ENCODE results near the gene PHYH.

PHYH gene

DNA sequence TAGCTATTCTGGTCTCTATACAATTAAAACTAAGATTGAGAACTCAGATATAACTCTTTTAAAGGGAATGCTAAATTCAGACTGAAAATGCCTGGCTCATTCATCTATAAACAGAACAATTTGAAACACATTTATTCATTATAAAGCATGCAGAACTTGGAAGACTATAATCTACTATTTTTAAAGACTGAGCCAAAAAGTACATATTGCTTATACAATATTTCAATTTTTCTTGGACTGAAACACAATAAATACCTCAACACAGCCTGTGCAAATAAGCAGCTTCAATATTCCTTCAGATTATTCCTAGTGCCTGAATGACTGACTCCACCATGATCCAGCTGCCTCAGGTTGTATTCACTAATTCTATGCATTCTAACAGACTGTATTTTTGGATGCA, 15.5 kb upstream of the PHYH start:
- H3K14ac ChIP-seq (ENCODE audit: low read length in 2 of 2): no peak overlapping the region
- H3K23ac ChIP-seq (ENCODE audit: low read length in 2 of 2): no peak overlapping the region
- H2BK12ac ChIP-seq (ENCODE audit: low read length in 2 of 2): no peak overlapping the region
- H3K36me3 ChIP-seq (ENCODE audit: control insufficient read depth in 1 of 2, insufficient read depth in 2 of 2, low read depth in 1 of 2, low read length in 2 of 2): peaks cover 7 to 14% of the 10 kb centered on the region in 2 experiments
- H3K4me2 ChIP-seq (ENCODE audit: low read length, poor library complexity, severe bottlenecking): no peak overlapping the region
- H3K79me1 ChIP-seq (replicated peaks; ENCODE audit: low read length, poor library complexity, severe bottlenecking): no peaks in the 10 kb centered on the region
- no peaks in the 10 kb centered on the region for H3K27me3 ChIP-seq (ENCODE audit: control insufficient read depth in 1 of 2, insufficient read depth in 1 of 2, low read length in 2 of 2)
- H3K27ac ChIP-seq (ENCODE audit: low read length, poor library complexity, severe bottlenecking): no peak overlapping the region
- H3K9me3 ChIP-seq (ENCODE audit: control insufficient read depth, low read length): no peaks in the 10 kb centered on the region
- H2BK120ac ChIP-seq (ENCODE audit: low read depth, low read length): no peak overlapping the region
- no peak overlapping the region for H4K91ac ChIP-seq (ENCODE audit: low read length)
- no peak overlapping the region for H2AK5ac ChIP-seq (ENCODE audit: low read length, severe bottlenecking)
- no peak for DNase-seq
- H3K4me3 ChIP-seq (ENCODE audit: insufficient read depth in 1 of 2, low read depth in 1 of 2, low read length in 2 of 2): no peak overlapping the region
- no peak overlapping the region for H3K9ac ChIP-seq (ENCODE audit: low read length)
- H2BK15ac ChIP-seq (ENCODE audit: low read depth, poor library complexity, severe bottlenecking): no peak overlapping the region
- no peak overlapping the region for H2AFZ ChIP-seq (ENCODE audit: low read depth, low read length)
- peaks cover 2% of the 10 kb centered on the region for H3K4me1 ChIP-seq (ENCODE audit: control insufficient read depth, insufficient read depth, low read depth, low read length)
- H3K4ac ChIP-seq (ENCODE audit: low read depth in 1 of 2, low read length in 2 of 2): no peak overlapping the region
- no peak overlapping the region for H4K8ac ChIP-seq (ENCODE audit: low read length)
- H2BK5ac ChIP-seq (ENCODE audit: low read depth, low read length, poor library complexity, severe bottlenecking): no peak overlapping the region
- no peak overlapping the region for H3K18ac ChIP-seq (ENCODE audit: low read depth in 1 of 2, low read length in 2 of 2)

DNA sequence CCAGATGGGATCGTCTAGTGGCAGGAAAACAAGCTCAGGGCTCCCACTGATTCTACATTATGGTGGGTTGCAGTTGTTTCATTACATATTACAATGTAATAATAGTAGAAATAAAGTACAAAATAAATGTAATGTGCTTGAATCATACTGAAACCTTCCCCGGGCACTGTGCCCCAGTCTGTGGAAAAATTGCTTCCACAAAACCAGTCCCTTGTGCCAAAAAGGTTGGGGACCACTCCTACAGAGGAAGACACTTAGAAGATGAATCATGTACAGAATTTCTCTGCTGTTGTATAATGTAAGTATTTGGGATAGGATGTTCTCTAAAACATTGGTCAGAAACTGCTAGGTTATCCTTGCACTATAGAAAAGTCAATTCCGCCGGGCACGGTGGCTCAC, 11.3 kb upstream of the PHYH start:
- Histone ChIP-seq H3K4me1 (ENCODE audit: control insufficient read depth, insufficient read depth, low read depth, low read length) (peaks cover 2% of the 10 kb centered on the region), H2AFZ (ENCODE audit: low read depth, low read length) (no peak overlapping the region), H2BK5ac (ENCODE audit: low read depth, low read length, poor library complexity, severe bottlenecking) (no peak overlapping the region), H3K14ac (ENCODE audit: low read length in 2 of 2) (no peak overlapping the region), H3K9me3 (ENCODE audit: control insufficient read depth, low read length) (no peaks in the 10 kb centered on the region), H3K27ac (ENCODE audit: low read length, poor library complexity, severe bottlenecking) (no peak overlapping the region), H3K4me2 (ENCODE audit: low read length, poor library complexity, severe bottlenecking) (no peak overlapping the region), H4K91ac (ENCODE audit: low read length) (no peak overlapping the region), H3K4me3 (ENCODE audit: insufficient read depth in 1 of 2, low read depth in 1 of 2, low read length in 2 of 2) (no peak overlapping the region), H3K9ac (ENCODE audit: low read length) (no peak overlapping the region), H3K27me3 (ENCODE audit: control insufficient read depth in 1 of 2, insufficient read depth in 1 of 2, low read length in 2 of 2) (no peaks in the 10 kb centered on the region), H3K36me3 (ENCODE audit: control insufficient read depth in 1 of 2, insufficient read depth in 2 of 2, low read depth in 1 of 2, low read length in 2 of 2) (no peaks in the 10 kb centered on the region), H2AK5ac (ENCODE audit: low read length, severe bottlenecking) (no peak overlapping the region), H4K8ac (ENCODE audit: low read length) (no peak overlapping the region), H3K23ac (ENCODE audit: low read length in 2 of 2) (no peak overlapping the region), H2BK12ac (ENCODE audit: low read length in 2 of 2) (no peak overlapping the region), H3K4ac (ENCODE audit: low read depth in 1 of 2, low read length in 2 of 2) (no peak overlapping the region), H3K79me1 (replicated peaks; ENCODE audit: low read length, poor library complexity, severe bottlenecking) (no peaks in the 10 kb centered on the region), H2BK120ac (ENCODE audit: low read depth, low read length) (no peak overlapping the region), H3K18ac (ENCODE audit: low read depth in 1 of 2, low read length in 2 of 2) (no peak overlapping the region), H2BK15ac (ENCODE audit: low read depth, poor library complexity, severe bottlenecking) (no peak overlapping the region)
- WGBS: 100% methylated on average over 4 of the region's 5 CpGs
- DNase-seq: no peak

DNA sequence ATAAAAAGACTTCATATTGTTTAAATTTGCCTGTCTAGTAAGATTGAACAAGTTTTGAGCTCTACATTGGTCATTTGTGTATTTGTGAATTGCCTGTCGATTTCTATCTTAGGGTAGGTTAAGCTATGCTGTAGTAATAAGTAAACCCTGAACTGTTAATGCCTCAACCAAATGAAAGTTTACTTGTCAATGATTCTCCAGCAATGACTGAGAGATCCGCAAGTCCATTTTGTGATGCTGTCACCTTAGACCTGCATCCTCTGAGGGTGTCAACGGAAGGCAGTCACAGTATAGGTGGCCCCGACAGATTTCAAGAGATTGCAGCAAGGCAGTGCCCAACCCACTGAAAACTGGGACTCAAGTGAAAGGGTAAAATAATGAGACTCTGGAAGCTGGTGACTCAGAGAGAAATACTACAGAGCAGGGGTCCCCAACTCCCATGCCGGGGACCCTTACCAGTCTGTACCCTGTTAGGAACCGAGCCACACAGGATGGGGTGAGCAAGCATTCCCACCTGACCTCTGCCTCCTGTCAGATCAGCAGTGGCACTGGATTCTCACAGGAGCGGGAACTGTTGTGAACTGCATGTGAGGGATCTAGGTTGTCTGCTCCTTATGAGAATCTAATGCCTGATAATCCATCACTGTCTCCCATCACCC, 10.8 kb upstream of the PHYH start:
- Histone ChIP-seq H2AK5ac (ENCODE audit: low read length, severe bottlenecking) (no peak overlapping the region), H2BK5ac (ENCODE audit: low read depth, low read length, poor library complexity, severe bottlenecking) (no peak overlapping the region), H3K14ac (ENCODE audit: low read length in 2 of 2) (peak overlapping the region in 1 of 2 experiments; percentile 57), H2BK12ac (ENCODE audit: low read length in 2 of 2) (no peak overlapping the region), H4K8ac (ENCODE audit: low read length) (no peak overlapping the region), H2BK15ac (ENCODE audit: low read depth, poor library complexity, severe bottlenecking) (no peak overlapping the region), H4K91ac (ENCODE audit: low read length) (no peak overlapping the region), H3K23ac (ENCODE audit: low read length in 2 of 2) (no peak overlapping the region), H3K9ac (ENCODE audit: low read length) (no peak overlapping the region), H3K36me3 (ENCODE audit: control insufficient read depth in 1 of 2, insufficient read depth in 2 of 2, low read depth in 1 of 2, low read length in 2 of 2) (no peaks in the 10 kb centered on the region), H2BK120ac (ENCODE audit: low read depth, low read length) (no peak overlapping the region), H3K9me3 (ENCODE audit: control insufficient read depth, low read length) (no peaks in the 10 kb centered on the region), H3K18ac (ENCODE audit: low read depth in 1 of 2, low read length in 2 of 2) (no peak overlapping the region), H3K4me2 (ENCODE audit: low read length, poor library complexity, severe bottlenecking) (no peak overlapping the region), H3K79me1 (replicated peaks; ENCODE audit: low read length, poor library complexity, severe bottlenecking) (no peaks in the 10 kb centered on the region), H3K27ac (ENCODE audit: low read length, poor library complexity, severe bottlenecking) (no peak overlapping the region), H3K4me1 (ENCODE audit: control insufficient read depth, insufficient read depth, low read depth, low read length) (peaks cover 2% of the 10 kb centered on the region), H3K27me3 (ENCODE audit: control insufficient read depth in 1 of 2, insufficient read depth in 1 of 2, low read length in 2 of 2) (no peaks in the 10 kb centered on the region), H3K4ac (ENCODE audit: low read depth in 1 of 2, low read length in 2 of 2) (no peak overlapping the region), H3K4me3 (ENCODE audit: insufficient read depth in 1 of 2, low read depth in 1 of 2, low read length in 2 of 2) (no peak overlapping the region), H2AFZ (ENCODE audit: low read depth, low read length) (no peak overlapping the region)
- no peak for DNase-seq
- 97% methylated on average over 7 of the region's 7 CpGs for WGBS

DNA sequence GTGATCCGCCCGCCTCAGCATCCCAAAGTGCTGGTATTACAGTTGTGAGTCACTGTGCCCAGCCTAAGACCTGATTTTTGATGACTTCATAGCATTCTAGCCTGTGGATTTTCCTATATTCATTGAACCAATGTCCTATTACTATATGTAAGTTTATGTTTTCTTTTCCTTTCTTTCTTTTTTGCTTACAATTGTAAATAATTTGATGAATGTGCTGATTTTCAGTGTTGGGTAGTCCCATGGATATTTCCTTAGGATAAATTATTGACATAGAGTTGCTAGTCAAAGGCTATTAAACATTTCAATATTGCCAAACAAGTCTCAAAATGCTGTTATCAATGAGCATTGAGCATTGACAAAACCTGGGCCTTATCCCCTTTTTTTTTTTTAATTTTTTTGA, 9.9 kb upstream of the PHYH start:
- Histone ChIP-seq H2BK15ac (ENCODE audit: low read depth, poor library complexity, severe bottlenecking) (no peak overlapping the region), H3K4me1 (ENCODE audit: control insufficient read depth, insufficient read depth, low read depth, low read length) (peaks cover 2% of the 10 kb centered on the region), H2AFZ (ENCODE audit: low read depth, low read length) (no peak overlapping the region), H3K27ac (ENCODE audit: low read length, poor library complexity, severe bottlenecking) (no peak overlapping the region), H4K8ac (ENCODE audit: low read length) (no peak overlapping the region), H2BK120ac (ENCODE audit: low read depth, low read length) (no peak overlapping the region), H3K9me3 (ENCODE audit: control insufficient read depth, low read length) (no peaks in the 10 kb centered on the region), H2BK5ac (ENCODE audit: low read depth, low read length, poor library complexity, severe bottlenecking) (no peak overlapping the region), H3K9ac (ENCODE audit: low read length) (no peak overlapping the region), H3K18ac (ENCODE audit: low read depth in 1 of 2, low read length in 2 of 2) (no peak overlapping the region), H3K4me2 (ENCODE audit: low read length, poor library complexity, severe bottlenecking) (no peak overlapping the region), H3K36me3 (ENCODE audit: control insufficient read depth in 1 of 2, insufficient read depth in 2 of 2, low read depth in 1 of 2, low read length in 2 of 2) (no peaks in the 10 kb centered on the region), H4K91ac (ENCODE audit: low read length) (no peak overlapping the region), H3K4me3 (ENCODE audit: insufficient read depth in 1 of 2, low read depth in 1 of 2, low read length in 2 of 2) (no peak overlapping the region), H3K14ac (ENCODE audit: low read length in 2 of 2) (no peak overlapping the region), H3K23ac (ENCODE audit: low read length in 2 of 2) (no peak overlapping the region), H3K27me3 (ENCODE audit: control insufficient read depth in 1 of 2, insufficient read depth in 1 of 2, low read length in 2 of 2) (no peaks in the 10 kb centered on the region), H3K79me1 (replicated peaks; ENCODE audit: low read length, poor library complexity, severe bottlenecking) (no peaks in the 10 kb centered on the region), H2BK12ac (ENCODE audit: low read length in 2 of 2) (no peak overlapping the region), H3K4ac (ENCODE audit: low read depth in 1 of 2, low read length in 2 of 2) (no peak overlapping the region), H2AK5ac (ENCODE audit: low read length, severe bottlenecking) (no peak overlapping the region)
- no peak for DNase-seq
- WGBS: 88% methylated on average over 2 of the region's 2 CpGs
